NCI-H526 treated with DMSO at 0.1 percent for 48 hours (cell line): ENCODE results near the gene PSMA7.
A peak's percentile ranks its signal among the peaks of the same experiment; 100 is the strongest.

ENCODE experiments used
- DNase-seq: peaks from one replicate; lab custom pipeline; 2025; lab: John Stamatoyannopoulos, UW

The PSMA7 gene

GRCh38 chr20:62136283-62137091 is 6.7 kb downstream of the PSMA7 start:
- peak; percentile 22 for DNase-seq

DNA sequence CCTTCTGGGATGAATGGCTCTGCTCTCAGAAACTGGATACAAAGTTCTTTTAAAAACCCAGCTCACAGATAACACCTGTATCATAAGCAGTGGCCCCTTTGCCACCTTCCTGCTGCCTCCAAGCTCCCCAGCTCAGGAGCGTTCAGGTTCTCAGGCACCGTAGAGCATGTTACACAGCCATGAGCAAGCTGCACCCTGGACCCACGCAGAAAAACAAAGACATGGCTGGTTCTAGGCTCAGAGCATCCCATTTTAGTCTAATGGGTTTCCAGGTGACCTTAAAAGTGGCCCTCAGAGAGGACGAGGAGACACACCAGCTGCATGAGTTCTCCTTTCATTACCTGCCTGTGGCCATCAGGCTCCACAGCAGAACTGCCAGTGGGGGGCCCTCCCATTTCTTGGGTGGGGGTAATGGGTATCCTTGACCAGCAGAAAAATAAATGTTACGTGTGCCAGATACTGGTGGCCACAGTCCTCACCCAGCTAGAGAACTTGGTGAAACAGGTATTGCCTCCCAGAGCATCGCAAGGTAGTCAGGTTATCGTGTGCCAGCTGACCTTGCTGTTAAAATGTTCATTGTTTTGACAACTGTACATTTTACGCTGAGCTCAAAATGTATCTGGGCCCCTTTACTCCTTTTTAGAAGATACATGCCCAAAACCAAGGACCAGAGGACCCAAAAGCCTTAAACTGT is 7.5 kb downstream of the PSMA7 start:
- no peak for DNase-seq

DNA sequence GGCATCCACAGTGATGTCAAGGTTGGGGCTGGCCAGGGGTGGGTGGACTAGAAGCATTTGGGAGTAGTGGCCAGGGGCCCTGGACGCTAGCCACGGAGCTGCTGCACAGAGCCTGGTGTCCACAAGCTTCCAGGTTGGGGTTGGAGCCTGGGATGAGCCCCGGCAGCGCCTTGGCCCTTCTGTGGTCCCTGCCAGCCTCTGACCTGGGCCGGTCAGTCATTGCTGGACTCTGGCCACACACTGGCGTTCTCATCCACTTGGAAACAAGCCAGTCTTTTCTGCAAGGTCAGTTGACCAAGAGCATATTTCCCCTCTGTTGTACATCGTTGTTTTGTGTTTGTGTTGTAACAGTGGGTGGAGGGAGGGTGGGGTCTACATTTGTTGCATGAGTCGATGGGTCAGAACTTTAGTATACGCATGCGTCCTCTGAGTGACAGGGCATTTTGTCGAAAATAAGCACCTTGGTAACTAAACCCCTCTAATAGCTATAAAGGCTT is 8.4 kb downstream of the PSMA7 start:
- DNase-seq = no peak

GRCh38 chr20:62133864-62134263 is 9.3 kb downstream of the PSMA7 start:
- DNase-seq = no peak

DNA sequence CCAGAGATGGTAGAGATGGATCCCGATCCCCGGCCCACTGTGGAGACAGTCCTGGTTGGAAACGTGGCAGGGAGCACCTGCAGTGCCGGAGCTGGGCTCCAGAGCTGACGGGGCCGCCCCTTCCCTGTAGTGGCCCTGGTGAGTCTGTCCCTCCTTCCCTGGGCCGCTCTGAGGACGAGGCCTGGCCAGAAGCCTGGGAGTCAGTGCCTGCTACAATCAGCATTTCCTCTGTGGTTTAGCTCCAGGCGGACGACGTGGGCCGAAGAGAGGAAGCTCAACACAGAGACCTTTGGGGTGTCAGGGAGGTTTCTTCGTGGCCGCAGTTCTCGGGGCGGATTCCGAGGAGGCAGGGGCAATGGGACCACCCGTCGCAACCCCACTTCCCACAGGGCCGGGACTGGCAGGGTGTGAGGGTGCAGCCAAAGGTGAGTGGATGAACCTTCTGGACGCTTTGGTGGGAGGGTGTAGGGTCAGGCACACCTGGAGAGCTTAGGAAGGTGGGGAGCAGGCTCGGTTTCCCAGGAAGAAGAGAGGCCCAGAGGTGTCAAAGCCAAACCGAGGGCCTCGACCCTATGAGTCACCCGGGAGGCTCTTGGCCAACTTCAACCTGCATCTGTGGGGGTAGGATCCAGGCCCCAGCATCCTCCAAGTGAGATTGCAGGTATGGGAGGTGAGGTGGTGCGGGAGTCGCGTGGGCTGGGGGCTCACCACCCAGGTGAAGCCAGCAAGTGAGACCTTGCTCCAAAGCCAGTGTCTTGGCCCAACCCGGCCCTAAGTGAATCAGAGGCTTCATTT is 9.9 kb downstream of the PSMA7 start:
- DNase-seq = no peak

DNA sequence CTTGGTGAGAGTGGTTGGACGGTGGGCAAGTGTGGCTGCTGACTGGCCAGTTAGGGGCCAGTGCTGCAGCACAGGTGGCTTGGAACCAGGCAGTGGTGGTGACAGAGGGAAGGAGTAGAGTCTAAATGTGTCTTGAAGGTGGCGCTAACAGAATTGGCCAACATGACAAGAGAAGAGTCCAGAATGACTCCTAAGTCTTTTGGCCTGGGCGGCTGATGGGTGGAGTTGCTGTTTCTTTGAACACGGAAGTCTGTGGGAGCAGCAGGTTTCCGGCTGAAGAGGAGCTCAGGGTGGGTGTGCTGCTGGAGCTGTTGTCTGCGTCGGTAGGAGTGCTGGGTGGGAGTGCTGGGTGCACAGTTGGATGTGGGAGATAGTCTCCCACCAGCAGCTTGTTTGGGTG is 10.8 kb downstream of the PSMA7 start:
- DNase-seq = no peak

DNA sequence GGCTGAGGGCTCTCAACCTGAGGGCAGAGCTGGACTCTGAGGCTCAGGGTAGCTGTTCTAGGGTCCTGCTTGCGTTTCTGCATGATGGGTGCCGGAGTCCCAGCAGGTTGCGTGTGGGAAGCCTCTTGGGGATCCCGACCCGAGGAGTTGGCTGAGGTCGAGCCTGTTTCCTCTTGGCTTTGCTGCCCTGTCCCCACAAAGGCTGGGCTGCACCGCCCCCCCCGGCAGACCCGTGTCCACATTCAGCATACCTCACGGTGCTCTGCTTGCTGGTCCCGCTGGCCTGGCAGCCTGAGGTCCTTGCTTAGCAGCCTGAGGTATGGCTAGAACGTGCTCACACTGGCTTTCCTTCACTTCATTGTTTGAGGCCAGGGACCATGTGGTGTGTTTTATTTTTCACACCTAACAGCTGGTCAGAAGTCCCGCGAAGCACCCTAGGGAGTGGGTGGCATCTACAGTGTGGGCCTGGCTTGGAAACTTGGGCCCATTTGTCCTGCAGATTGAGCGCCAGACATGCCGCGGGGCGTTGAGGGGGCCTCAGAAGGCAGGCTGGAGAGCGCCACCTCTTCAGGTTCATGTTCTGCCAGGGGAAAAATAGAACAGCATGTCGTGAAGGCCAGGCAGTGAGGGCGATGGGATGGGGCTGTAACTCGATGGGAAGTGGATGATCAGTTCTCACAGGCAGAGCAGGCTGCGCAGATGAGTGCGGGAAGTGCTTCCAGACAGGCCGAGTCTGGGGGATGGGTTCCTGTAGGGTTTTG is 11.5 kb downstream of the PSMA7 start:
- DNase-seq = no peak

DNA sequence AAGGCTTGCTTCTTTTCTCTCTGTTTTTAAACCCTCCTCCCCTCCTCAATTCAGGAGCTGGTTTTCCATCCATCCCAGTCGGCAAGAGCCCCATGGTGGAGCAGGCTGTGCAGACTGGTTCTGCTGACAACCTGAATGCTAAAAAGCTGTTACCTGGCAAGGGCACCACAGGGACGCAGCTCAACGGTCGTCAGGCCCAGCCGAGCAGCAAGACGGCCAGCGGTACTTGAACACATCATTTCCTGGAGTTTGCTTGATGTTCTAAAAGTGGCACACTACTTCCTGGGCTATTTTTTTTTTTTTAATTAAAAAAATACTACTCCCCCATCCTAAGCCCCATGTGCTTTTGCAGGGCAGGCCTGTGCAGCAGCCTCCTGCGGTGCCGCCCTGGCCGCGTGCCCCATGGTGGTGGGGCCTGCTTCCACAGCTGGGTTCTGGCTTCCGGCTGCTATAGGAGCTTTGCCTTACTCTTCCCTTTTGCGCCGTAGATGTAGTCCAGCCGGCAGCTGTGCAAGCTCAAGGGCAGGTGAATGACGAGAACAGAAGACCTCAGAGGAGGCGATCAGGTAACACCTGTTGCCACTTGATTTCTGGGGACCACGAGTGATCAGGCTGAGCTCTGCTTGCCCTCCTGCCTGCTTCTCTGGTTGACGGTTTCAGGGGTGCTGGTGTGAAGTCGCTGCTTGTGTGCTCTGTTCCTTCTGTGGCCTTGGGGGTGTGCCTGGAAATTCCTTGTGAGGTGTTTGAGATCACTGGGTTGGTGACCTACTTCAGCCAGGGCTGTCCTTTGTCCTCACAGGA is 13.3 kb downstream of the PSMA7 start:
- no peak for DNase-seq

DNA sequence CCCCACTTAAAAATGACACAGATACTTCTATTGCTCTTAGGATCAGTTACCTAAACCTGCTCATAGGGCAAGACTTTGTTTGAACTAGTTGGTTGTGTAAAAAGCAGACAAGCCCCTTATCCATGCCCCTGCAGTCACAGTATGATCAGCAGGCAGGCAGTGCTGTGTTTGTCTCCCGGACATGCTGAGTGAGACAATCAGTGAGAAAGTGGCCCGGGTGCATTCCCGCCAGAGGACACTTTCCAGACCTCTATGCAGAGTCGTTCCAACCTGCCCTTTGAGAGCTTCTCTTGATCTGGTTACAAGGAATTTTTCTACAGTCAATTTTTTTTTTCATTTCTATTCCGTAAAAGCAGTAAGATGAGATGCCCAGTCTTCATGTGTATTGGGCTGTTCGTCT is 14.7 kb downstream of the PSMA7 start:
- DNase-seq = no peak

GRCh38 chr20:62127799-62128198 is 15.4 kb downstream of the PSMA7 start:
- DNase-seq = no peak

DNA sequence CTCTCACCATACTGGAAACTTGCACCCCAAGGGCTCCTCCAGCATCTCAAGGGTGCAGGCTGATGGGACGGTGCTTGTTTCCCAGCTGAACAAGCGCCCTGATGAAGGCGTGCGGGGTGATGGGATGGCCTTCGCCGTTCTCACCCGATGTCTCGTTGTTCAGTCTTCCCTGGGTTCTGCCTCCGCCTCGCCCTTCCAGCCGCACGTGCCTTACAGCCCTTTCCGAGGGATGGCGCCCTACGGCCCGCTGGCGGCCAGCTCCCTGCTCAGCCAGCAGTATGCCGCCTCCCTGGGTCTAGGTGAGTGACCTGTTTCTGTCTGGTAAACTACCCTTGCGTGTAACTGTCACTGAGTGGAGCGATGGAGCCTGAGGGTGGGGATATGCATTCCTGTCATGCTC is 17.1 kb downstream of the PSMA7 start:
- DNase-seq = no peak

DNA sequence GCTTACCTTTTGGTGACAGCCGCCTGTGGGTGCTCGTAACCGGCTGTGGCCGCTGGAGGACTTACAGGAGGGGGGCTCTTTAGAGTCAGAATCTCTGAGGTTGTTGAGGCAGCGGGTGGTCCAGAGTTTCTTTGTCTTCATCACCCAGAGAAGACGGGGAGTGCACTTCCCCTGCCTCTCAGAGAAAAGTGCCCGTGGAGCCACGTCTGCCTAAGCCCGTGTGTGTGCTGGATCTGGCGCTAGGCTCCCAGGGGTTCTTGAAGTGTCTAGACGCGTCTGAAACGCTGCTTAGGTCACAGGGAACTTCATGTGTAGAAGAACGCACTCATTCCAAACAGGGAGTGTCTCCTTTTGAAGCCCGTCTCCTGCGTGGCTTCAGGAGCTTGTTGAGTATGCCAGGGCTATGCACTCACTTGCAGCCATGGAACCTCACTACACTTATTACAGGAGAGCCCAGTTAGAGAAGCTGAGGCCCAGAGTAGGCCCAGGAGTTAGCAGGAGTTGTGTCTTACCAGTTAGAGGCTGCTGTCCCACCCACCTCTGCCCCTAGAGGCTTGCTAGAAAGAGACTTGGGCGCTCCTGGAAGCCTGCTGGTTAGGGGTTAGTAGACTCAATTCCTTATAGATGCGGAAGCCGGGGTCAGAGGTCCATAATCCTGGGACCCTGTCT is 19.6 kb downstream of the PSMA7 start:
- DNase-seq = no peak

- DNase-seq = peak; percentile 59
Observed at GRCh38 chr20:62122654-62123449, 20.3 kb downstream of the PSMA7 start.

DNA sequence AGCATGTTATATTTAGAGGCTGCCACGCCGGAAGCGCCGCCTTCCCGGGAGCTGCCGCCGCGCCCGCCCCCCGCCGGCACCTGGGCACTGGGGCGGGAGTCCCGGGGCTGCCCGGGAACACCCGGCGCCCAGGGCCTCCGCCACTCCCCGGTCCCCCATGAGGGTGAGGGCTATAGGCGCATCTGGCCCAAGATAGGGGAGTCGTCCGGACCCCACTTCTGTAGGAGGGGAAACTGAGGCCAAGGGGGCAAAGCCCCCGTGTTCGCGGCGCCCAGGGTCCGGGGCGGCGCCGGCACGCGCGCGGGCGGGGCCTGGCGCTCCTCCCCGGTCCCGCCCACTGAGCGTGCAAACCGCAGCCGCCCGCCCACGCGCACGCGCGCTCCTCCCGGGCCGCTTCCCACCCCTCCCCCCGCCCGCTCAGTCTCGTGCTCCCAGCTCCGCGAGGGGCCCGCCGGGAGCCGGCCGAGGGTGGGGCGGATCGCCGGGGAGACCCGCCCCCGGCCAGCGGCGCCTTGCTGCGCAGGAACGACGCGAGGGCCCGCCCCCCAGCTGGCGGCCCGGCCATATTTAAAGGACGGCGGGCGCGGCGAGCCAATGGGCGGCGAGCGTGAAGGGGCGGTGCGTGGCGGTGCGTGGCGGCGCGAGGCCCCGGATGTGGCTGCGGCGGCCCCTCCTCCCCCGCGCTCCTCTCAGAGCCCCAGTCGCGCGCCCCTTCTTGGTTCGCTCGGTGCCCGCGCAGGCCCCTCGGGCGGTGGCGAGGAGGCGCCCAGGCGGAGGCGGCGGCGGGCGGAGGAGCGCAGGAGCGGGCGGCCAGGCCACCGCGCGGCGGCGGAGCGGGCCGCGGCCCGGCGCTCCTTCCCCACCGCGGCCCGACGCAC is 21.2 kb downstream of the PSMA7 start, which contains the start of gene LSM14B:
Gene LSM14B (plus strand): TSS at position 700 of the 878 bp plus-strand sequence. CDS start 192 bp downstream, outside the sequence.
- DNase-seq = peak; percentile 96

DNA sequence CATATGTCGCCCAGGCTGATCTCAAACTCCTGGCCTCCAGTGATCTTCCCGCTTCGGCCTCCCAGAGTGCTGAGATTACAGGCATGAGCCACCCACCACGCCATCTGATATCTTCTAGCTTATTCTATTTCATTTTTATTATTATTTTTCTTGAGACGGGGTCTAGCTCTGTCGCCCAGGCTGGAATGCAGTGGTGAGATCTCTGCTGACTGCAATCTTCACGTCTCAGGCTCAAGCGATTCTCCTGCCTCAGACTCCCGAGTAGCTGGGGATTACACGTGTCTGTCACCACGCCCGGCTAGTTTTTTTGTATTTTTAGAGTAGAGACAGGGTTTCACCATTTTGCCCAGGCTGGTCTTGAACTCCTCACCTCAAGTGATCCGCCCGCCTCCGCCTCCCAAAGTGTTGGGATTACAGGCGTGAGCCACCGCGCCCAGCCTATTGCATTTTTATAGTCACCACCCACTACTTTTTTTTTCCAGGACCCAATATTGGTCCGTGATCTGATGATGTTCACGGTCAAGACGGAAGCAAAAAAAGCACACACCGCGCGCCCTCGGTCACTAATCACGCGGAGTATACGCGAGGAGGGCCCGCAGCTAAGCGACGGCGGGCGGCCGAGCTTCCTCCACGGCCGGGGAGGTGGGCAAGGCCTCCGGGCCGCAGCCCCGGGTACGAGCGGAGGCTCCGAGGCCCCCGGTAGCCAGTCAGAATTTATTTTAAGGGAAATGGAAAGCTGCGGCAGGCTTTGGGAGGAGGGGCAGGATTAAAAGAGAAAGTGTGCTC is 22.0 kb downstream of the PSMA7 start:
- peak; percentile 81 for DNase-seq

DNA sequence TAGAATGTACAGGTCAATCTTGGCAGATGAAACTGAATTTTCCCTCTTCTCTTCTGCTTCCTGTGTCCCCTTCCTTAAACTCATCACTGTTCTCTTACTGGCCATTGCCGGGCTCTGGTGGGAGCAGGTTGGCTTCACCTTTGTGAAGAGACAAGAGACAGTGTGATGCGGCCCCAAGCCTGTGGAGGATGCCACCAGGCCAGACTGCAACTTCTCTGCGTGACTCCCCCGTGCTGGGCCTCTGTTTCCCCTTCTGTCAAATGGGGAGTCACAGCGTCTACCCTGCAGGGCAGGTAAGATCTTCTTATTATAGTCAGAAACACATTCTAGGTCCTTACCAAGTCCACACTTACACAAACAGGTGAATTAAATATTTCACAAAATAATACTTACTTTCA is 22.8 kb downstream of the PSMA7 start:
- DNase-seq = no peak

GRCh38 chr20:62119591-62120364 is 23.4 kb downstream of the PSMA7 start:
- no peak for DNase-seq
